ENCODE data around the gene RUNX3. TPM values are rescaled to one million over a fixed set of nuclear protein-coding genes. Genes with fewer than 3 reads are reported as not detected.

The RUNX3 gene
- polyA plus RNA-seq, 1 experiment, result not detected

DNA sequence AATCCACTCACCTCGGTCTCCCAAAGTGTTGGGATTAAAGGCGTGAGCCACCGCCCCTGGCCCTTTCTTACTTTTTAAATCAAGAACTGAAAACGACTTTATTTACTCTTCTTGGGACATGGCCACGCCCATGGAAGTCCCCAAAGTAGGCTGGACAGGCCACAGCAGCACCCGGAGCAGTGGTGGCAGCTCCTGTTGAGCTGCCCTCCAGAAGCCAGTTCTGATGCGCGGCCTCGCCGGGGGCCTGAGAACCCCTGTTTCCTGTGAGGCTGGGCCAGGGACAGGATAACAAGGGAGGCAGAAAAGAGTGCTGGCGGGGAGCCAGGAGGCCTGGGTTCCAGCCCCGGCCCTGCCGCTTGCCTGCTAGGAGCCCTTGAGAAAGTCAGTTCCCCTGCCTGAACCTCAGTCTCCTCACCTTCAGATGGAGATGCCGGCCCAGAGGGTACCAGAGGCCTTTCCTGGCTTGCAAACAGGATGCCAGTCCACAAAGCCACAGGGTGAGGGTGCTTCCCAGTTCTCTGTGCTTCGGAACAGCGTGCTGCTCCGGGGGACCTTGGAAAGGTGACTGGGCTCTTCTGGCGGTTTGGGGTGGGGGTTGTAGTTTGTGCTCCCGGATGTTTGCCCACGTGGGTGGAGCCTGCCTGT lies 59.4 kb downstream of the RUNX3 start:
- CTCF ChIA-PET, result no interaction called here
- Histone ChIP-seq H3K27me3 (ENCODE audit: control insufficient read depth, insufficient read depth, low read length) (peaks cover 40% of the 10 kb centered on the region), H3K9me3 (ENCODE audit: control insufficient read depth, insufficient read depth, low read length) (no peaks in the 10 kb centered on the region), H3K27ac (ENCODE audit: low read depth, low read length) (no peak overlapping the region), H3K4me3 (ENCODE audit: low read depth, low read length) (no peak overlapping the region)
- no peak for DNase-seq (ENCODE audit: low read depth, low spot score)
- POLR2A ChIA-PET, result no interaction called here
- TF ChIP-seq CTCF (IDR thresholded peaks at IDR 0.05; ENCODE audit: low read depth, low read length), result no peak

DNA sequence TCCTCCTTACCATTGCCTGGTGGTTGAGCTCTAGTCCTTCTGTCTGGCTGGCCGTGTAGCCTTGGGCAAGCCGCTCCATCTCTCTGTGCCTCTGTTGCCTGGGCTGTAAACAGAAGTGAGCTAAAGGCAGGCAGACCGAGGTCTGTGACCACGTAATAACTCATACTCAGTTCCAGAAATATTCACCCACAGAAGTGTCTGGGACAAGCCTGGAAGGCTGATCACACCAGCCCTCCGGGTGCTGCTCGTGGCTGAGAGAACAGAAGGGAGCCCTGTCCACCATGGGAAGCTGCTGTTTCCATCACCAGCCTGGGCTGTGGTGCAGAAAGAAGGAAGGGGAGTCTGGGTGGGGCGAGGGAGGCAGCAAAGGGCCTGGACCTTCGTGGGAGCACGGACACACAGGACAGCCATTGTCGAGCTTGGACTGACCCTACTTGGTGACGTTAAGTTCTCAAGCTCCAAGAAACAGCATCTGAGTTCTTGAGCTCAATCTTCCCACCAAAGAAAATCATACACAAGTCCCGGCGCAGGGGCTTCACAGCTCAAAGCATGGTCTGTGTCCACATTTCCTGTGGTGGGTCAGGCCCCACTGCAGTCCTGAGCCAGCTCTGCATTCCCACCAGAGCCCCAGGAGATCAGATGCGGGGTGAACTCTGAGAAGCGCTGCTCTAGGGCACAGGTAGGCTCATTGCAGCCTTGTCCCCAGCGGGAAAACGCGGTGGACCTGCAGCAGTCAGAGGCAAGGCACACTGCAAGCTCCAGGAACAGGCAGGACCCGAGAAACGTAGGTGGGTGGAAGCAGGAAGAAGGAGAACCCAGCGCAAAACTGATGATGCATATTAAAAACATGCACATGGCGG lies 61.8 kb downstream of the RUNX3 start:
- TF ChIP-seq CTCF (IDR thresholded peaks at IDR 0.05; ENCODE audit: low read depth, low read length), result no peak
- ChIA-PET CTCF (interaction anchor here (0.6 kb wide), 1 partner anchor 224 kb away, joined by 3 read pairs; no protein-coding TSS in a partner anchor), POLR2A (no interaction called here)
- no peak for DNase-seq (ENCODE audit: low read depth, low spot score)
- Histone ChIP-seq H3K27ac (ENCODE audit: low read depth, low read length) (no peak overlapping the region), H3K4me3 (ENCODE audit: low read depth, low read length) (no peak overlapping the region), H3K27me3 (ENCODE audit: control insufficient read depth, insufficient read depth, low read length) (peaks cover 32% of the 10 kb centered on the region), H3K9me3 (ENCODE audit: control insufficient read depth, insufficient read depth, low read length) (no peaks in the 10 kb centered on the region)

GRCh38 chr1:24867084-24867870 lies 62.8 kb downstream of the RUNX3 start:
- Histone ChIP-seq H3K4me3 (ENCODE audit: low read depth, low read length) (no peak overlapping the region), H3K27ac (ENCODE audit: low read depth, low read length) (no peak overlapping the region), H3K9me3 (ENCODE audit: control insufficient read depth, insufficient read depth, low read length) (no peaks in the 10 kb centered on the region), H3K27me3 (ENCODE audit: control insufficient read depth, insufficient read depth, low read length) (peaks cover 28% of the 10 kb centered on the region)
- ChIA-PET POLR2A (interaction anchor here (0.6 kb wide), 1 partner anchor 511 kb away, joined by 3 read pairs; no protein-coding TSS in a partner anchor), CTCF (no interaction called here)
- no peak for DNase-seq (ENCODE audit: low read depth, low spot score)
- no peak for TF ChIP-seq CTCF (IDR thresholded peaks at IDR 0.05; ENCODE audit: low read depth, low read length)

DNA sequence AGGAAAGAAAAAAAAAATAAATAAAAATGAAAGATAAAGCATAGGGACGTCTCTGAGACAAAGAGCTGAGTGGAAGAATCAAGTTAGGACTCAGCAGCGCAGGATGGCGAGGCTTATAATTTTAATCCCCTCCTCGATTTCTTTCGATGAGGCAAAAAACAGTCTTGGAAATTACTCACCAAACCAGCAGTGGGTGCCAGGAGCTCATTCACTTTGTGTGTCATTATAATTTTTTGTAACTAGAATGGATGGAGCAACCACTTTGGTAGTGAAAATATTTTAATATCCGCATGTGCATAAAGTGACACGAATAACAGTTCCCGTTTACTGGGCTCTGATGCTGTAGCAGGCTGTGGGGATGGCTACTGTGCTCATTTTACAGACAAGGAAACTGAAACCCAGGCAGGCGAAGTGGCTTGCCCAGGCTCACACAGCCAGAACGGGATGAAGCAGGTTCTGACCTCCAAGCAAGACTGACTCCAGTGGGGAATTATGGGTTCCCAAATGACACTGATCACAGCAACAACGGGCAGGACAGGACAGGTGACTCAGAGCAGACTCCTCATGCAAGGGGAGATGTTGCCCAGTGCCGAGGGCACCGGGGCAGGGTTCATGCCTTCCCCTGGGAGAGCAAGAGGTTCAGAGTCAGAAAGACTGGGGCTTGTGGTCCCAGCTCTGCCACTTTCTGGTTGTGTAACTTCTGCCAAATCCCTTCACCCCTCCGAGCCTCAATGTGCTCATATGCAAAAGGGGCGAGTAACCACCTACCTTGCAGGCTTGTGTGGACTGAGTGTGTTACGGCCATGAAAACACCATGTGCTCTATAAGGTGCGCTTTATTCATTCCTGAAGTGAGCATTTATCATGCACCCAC lies 63.6 kb downstream of the RUNX3 start:
- TF ChIP-seq CTCF (IDR thresholded peaks at IDR 0.05; ENCODE audit: low read depth, low read length), result no peak
- H3K4me3 ChIP-seq (ENCODE audit: low read depth, low read length), result no peak overlapping the region
- H3K9me3 ChIP-seq (ENCODE audit: control insufficient read depth, insufficient read depth, low read length), result no peaks in the 10 kb centered on the region
- no peak overlapping the region for H3K27ac ChIP-seq (ENCODE audit: low read depth, low read length)
- CTCF ChIA-PET, result interaction anchor here (0.7 kb wide), 1 partner anchor 234 kb away, joined by 3 read pairs; no protein-coding TSS in a partner anchor
- peaks cover 28% of the 10 kb centered on the region for H3K27me3 ChIP-seq (ENCODE audit: control insufficient read depth, insufficient read depth, low read length)
- POLR2A ChIA-PET, result no interaction called here
- no peak for DNase-seq (ENCODE audit: low read depth, low spot score)
